Measurements from ENCODE around the gene ABCC8. TPM values are rescaled to one million over a fixed set of nuclear protein-coding genes. Genes with fewer than 3 reads are reported as not detected.

ABCC8 gene
- total and polyA plus RNA-seq, 2 donors (not counting 3 experiments of a cell fraction or from before 2014, with no cell fraction given): not detected

DNA sequence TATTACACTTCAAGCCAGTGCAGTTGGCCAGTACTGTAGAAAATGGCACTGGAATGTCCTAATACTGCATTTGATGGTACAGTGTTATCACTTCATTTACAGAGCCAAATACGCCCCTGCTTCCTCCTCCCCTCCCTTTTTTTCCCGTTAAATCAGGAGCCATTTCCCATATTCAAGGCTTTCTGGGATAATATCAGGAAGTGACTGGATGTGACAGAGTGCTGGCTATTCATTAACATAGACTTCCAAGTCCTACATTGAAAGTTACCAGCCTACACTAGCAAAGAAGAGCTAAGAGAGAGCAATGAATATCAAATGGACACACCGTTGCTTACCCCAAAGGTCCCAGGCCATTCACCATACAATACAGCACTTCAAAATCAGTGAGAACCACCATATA lies 32.1 kb upstream of the ABCC8 start:
- TF ChIP-seq POLR2AphosphoS5 (IDR thresholded peaks at IDR 0.05; ENCODE audit: insufficient read depth, low read depth, low read length): no peak
- no peak for TF ChIP-seq GATA2 (IDR thresholded peaks at IDR 0.05; ENCODE audit: insufficient read depth, insufficient read length, low read depth, low read length)
- no peak for TF ChIP-seq FOS (IDR thresholded peaks at IDR 0.05; ENCODE audit: borderline replicate concordance, insufficient read depth, low read length)
- TF ChIP-seq, protein P1, sequence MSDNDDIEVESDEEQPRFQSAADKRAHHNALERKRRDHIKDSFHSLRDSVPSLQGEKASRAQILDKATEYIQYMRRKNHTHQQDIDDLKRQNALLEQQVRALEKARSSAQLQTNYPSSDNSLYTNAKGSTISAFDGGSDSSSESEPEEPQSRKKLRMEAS (IDR thresholded peaks at IDR 0.05; ENCODE audit: insufficient read depth, insufficient read length): no peak
- no peak for TF ChIP-seq POLR2A (IDR thresholded peaks at IDR 0.05; ENCODE audit: low read depth, low read length)
- TF ChIP-seq JUN (IDR thresholded peaks at IDR 0.05; ENCODE audit: borderline replicate concordance, insufficient read depth, insufficient read length, low read depth): no peak
- no peak for TF ChIP-seq MYC (IDR thresholded peaks at IDR 0.05; ENCODE audit: low read depth, low read length)
- TF ChIP-seq, protein P2, sequence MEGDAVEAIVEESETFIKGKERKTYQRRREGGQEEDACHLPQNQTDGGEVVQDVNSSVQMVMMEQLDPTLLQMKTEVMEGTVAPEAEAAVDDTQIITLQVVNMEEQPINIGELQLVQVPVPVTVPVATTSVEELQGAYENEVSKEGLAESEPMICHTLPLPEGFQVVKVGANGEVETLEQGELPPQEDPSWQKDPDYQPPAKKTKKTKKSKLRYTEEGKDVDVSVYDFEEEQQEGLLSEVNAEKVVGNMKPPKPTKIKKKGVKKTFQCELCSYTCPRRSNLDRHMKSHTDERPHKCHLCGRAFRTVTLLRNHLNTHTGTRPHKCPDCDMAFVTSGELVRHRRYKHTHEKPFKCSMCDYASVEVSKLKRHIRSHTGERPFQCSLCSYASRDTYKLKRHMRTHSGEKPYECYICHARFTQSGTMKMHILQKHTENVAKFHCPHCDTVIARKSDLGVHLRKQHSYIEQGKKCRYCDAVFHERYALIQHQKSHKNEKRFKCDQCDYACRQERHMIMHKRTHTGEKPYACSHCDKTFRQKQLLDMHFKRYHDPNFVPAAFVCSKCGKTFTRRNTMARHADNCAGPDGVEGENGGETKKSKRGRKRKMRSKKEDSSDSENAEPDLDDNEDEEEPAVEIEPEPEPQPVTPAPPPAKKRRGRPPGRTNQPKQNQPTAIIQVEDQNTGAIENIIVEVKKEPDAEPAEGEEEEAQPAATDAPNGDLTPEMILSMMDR (IDR thresholded peaks at IDR 0.05; ENCODE audit: extremely low read depth in 1 of 2, insufficient read depth in 1 of 2, low read depth in 1 of 2, low read length in 2 of 2): no peak
- no peak for TF ChIP-seq EZH2 (IDR thresholded peaks at IDR 0.05; ENCODE audit: borderline replicate concordance, low read depth, low read length, severe bottlenecking)
- Histone ChIP-seq H3K9ac (replicated peaks; ENCODE audit: extremely low read depth, insufficient read depth, low read length) (no peak overlapping the region), H3K4me3 (replicated peaks in 1 of 3; ENCODE audit: insufficient read depth in 1 of 3, low read depth in 1 of 3, low read length in 3 of 3) (no peak overlapping the region), H3K9me1 (replicated peaks; ENCODE audit: control insufficient read depth, extremely low read depth, insufficient read depth, low read length) (no peaks in the 10 kb centered on the region), H3K4me2 (ENCODE audit: insufficient read depth, low read length) (no peak overlapping the region), H4K20me1 (replicated peaks; ENCODE audit: control insufficient read depth, extremely low read depth, insufficient read depth, low read length) (no peaks in the 10 kb centered on the region), H3K9me3 (replicated peaks; ENCODE audit: control insufficient read depth, insufficient read depth, low read length) (no peaks in the 10 kb centered on the region), H2AFZ (ENCODE audit: low read depth, low read length) (no peak overlapping the region), H3K79me2 (ENCODE audit: control insufficient read depth, insufficient read depth, low read length) (no peaks in the 10 kb centered on the region), H3K27ac (ENCODE audit: insufficient read depth, low read depth, low read length) (no peak overlapping the region), H3K4me1 (ENCODE audit: control insufficient read depth, extremely low read depth, insufficient read depth, low read length) (no peaks in the 10 kb centered on the region), H3K27me3 (ENCODE audit: control insufficient read depth in 2 of 2, insufficient read depth in 2 of 2, low read length in 2 of 2) (no peaks in the 10 kb centered on the region), H3K36me3 (ENCODE audit: control insufficient read depth in 2 of 2, extremely low read depth in 1 of 2, insufficient read depth in 2 of 2, low read length in 2 of 2) (no peaks in the 10 kb centered on the region)
- POLR2A ChIA-PET: interaction anchor here (1.3 kb wide), 1 partner anchor 19 kb away, joined by 3 read pairs; no protein-coding TSS in a partner anchor
- dilution Hi-C loops (cut with MboI; ENCODE audit: extremely low pct_ligation_motif_present, low sequenced_read_pairs): no loop called here
- intact Hi-C loops (cut with micrococcal nuclease): no loop called here
- no TSS peak for BruUV-seq (replicated peaks)
- FAIRE-seq: no peak
- CTCF ChIA-PET: interaction anchor here (0.7 to 7.4 kb wide), 8 partner anchors 10 to 567 kb away, joined by 3 to 184 read pairs (median 6); partner anchors contain the start of gene KCNJ11
- DNase-seq (ENCODE audit: low read depth, low spot score): no peak

Measured in endothelial cell of umbilical vein (primary cell).